ENCODE results near the gene GPRC5C.

GPRC5C gene

DNA sequence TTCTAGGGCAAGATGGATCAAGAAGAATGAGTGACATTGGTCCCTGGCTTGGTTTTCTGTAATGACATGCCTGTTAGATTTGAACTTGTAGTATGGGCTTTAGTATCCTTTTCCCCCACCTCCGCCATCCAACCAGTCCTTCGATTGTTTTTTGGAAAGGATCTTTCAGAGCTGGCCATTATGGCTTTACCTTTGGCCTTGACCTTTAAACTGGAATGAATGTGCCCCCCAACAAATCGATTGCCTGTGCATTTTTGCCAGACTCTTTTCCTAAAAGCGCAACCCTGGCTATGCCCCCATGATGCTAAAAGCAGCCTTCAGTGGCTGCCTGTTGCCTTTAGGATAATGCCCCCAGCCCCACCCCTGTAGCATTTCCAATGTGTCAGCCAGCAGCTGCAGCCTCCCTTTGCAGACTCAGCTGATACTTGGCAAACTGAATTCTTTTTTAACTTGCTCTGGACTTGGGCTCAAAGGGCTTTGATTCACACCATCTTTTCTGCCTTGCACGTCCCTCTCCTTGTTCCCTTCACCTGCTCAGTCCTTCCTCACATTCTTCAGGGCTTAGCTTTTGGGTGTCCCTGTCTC, 4.0 kb downstream of the GPRC5C start:
- no peak for DNase-seq

DNA sequence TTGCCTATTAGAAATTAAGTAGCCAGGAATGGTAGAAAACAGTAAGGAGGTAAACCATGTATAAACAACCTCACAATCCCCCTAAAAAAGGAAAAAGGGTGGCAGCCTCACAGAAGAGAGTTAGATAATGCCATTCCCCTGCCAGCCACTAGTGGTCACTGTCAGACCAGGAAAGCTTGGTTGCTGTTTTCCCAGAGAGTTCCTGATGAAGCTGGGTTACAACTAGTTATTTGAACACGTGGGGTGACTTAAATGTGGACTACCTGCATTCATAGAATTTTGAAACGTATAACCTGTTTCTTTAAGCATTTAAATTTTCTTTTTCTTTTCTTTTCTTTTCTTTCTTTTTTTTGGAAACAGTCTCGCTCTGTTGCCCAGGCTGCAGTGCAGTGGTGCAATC, 5.8 kb downstream of the GPRC5C start:
- no peak for DNase-seq

DNA sequence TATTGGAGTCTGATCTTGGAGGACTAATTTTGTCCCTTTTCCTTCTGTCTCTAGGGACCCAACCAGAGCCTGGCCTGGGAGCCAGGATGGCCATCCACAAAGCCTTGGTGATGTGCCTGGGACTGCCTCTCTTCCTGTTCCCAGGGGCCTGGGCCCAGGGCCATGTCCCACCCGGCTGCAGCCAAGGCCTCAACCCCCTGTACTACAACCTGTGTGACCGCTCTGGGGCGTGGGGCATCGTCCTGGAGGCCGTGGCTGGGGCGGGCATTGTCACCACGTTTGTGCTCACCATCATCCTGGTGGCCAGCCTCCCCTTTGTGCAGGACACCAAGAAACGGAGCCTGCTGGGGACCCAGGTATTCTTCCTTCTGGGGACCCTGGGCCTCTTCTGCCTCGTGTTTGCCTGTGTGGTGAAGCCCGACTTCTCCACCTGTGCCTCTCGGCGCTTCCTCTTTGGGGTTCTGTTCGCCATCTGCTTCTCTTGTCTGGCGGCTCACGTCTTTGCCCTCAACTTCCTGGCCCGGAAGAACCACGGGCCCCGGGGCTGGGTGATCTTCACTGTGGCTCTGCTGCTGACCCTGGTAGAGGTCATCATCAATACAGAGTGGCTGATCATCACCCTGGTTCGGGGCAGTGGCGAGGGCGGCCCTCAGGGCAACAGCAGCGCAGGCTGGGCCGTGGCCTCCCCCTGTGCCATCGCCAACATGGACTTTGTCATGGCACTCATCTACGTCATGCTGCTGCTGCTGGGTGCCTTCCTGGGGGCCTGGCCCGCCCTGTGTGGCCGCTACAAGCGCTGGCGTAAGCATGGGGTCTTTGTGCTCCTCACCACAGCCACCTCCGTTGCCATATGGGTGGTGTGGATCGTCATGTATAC, 8.0 kb downstream of the GPRC5C start:
- no peak for DNase-seq

DNA sequence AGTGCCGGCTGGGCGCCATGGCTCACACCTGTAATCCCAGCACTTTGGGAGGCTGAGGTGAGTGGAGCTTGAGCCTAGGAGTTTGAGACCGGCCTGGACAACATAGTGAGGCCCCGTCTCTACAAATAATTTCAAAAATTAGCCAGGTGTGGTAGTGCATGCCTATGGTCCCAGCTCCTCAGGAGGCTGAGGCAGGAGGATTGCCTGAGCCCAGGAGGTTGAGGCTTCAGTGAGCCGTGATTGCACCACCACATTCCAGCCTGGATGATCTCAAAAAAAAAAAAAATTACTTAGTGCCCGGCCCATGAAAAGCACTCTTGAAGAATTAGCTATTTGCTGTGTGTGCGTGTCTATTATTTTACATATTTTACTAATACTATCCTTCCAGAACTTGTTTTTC, 9.6 kb downstream of the GPRC5C start:
- no peak for DNase-seq

DNA sequence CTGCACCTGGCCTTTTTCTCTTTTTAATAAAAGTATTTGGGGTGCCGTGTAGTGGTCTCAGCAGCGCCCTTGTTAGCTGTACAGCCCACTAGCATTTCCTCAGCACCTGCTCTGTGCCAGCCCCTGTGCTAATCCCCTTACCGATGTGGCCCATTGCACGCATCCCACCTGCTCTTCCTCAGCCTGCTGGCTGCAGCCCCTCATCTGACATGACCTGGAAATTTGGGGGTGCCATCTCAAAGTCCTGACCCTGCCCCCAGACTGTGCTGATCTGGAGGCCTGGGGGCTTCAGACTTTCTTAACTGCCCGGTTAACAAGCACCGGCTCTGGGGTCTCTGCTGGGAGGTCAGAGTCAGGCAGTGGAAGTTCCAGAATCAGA, 10.4 kb downstream of the GPRC5C start:
- DNase-seq = no peak

DNA sequence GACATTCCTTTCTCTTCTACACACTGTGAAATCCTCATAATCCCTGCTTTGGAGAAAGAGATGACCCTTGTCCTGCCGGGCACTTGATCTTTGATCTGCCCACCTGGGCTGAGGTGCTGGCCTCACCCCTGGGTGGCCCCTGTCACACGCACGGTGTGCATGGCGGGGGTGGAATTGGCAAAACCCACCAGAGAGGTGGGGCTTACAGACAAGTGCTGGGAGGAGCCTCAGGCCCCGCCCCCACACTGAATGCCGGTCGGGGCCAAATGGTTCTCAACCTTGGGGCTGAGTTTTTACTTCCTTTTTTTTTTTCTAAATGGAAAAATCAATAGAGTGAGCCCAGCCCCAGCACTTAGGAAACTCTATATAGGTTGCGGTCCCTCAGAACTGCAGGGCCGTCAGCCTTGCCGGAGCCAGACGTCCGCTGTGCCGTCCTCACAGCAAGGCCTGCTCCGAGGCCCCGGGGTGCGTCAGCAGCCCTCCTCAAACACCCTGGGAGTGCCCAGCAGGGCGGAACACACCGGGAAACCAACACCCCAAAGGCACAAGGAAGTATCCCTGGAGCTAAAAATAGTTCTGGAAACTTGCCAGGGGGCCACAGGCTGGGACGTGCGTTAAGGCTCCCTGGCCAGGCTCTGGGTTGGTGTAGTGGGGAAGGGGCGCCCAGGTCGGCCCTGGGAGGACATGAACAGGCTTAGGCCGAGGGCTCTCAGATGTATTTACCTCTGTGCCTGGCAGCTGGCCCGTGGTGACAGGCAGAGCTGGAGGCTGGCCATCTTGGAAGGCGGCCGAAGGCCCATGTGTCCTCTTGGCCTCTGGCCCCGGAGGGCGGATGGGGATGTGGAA, 11.0 kb downstream of the GPRC5C start:
- DNase-seq = no peak

DNA sequence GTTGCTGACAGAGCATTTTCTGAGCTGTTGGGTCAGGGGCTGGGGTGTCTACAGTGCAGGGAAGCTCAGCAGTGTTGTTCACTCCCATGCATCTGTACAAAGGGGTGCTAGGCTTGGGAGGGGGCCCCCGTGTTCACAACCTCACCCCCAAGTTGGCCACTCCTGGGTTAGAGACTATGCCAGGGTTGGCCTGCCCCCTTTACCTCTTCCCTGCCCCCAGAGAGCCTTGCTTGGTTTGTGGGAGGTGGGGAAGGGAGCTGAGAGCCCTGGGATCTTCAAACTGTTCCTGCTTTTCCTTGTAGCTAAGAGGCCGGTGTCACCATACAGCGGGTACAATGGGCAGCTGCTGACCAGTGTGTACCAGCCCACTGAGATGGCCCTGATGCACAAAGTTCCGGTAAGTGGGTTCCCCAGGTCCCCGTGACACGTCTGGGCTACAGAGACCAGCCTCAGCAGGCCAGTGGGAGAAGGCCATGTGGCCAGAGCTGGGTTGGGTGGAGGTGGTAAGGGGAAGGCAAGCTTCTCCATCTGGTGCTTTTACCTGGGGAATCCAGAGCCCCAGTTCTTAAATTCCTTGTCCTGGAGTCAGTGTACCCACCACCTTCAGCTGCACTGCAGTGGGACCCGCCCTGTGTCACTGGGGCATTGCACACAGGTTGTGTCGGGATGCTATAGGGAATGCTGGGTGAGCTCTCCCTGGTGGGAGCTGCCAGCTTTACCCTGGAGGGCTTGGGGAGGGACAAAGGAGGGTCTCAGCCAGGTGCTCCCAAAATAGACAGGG, 11.8 kb downstream of the GPRC5C start:
- no peak for DNase-seq

DNA sequence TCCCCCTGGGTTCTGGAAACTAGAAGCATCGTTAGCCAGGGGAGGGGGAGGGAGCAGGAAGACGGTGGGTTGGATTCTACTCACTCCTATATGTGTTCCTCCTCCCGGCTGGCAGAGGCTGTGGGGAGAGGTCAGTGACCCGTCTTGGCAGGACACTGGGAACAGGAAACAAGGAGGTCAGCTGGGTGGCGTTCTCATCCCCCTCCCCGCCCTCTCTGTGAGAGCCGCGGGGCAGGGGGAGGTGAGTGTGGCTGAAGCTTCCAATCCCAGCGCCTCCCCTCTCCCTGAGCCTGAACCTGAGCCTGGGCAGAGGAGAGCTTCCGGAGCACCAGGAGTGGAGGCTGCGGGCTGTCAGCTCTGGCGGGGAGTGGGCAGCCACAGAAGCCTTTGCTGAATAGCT, 12.5 kb downstream of the GPRC5C start:
- DNase-seq = no peak

DNA sequence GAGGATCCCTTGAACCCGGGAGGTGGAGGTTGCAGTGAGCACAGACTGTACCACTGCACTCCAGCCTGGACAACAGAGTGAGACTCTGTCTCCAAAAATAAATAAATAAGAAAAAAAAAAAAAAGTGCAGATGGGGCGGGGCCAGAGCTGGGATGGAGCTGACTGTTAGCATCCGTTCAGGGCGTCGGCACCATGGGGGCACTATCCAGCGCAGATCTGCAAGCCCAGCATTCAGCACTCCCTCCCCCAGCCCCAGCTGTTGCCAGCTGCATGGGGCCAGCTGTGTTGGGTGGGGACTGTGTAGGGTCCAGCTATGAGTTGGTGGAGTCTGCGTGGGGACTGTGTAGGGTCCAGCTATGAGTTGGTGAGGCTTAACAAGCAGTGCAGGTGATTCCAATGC, 13.3 kb downstream of the GPRC5C start:
- no peak for DNase-seq

DNA sequence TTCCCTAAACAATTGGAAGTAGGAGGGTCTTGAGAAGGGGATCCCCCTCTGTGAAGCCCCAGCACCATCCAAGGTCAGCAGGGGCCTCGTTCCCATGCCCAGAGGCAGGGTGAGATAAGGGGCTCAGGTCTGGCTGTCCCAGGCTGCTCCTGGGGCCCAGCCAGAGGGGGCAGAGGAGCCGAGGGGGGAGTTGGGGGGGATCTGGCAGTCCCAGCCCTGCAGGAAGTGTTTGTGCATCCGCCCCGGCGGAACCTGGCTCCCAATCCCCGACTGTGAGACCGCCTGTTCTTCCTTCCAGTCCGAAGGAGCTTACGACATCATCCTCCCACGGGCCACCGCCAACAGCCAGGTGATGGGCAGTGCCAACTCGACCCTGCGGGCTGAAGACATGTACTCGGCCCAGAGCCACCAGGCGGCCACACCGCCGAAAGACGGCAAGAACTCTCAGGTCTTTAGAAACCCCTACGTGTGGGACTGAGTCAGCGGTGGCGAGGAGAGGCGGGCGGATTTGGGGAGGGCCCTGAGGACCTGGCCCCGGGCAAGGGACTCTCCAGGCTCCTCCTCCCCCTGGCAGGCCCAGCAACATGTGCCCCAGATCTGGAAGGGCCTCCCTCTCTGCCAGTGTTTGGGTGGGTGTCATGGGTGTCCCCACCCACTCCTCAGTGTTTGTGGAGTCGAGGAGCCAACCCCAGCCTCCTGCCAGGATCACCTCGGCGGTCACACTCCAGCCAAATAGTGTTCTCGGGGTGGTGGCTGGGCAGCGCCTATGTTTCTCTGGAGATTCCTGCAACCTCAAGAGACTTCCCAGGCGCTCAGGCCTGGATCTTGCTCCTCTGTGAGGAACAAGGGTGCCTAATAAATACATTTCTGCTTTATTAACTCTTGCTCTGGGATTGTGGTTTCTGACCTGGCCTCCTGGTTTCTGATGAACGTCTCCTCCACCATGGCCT, 14.9 kb downstream of the GPRC5C start:
- DNase-seq = no peak

DNA sequence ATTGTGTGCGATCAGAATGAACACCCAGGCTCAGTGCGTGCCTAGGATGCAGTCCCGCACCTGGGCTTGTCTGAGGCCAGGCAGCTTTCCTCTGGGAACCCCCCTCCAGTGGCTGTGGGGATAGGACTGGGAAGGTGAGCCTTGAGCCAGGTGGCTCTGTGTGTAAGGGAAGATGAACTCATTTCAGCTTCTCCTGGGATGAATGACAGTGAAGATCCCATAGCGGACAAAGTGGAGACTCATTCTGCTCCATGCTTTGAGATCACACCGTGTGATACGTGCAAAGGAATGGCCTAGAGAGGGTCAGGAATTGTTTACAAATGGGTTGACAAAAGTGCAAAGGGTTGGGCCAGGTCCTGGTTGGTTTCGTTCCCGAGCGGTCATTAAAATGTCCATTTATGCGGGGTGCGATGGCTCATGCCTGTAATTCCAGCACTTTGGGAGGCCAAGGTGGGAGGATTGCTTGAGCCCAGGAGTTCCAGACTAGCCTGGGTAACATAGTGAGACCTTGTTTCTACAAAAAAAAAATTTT, 15.8 kb downstream of the GPRC5C start:
- no peak for DNase-seq

DNA sequence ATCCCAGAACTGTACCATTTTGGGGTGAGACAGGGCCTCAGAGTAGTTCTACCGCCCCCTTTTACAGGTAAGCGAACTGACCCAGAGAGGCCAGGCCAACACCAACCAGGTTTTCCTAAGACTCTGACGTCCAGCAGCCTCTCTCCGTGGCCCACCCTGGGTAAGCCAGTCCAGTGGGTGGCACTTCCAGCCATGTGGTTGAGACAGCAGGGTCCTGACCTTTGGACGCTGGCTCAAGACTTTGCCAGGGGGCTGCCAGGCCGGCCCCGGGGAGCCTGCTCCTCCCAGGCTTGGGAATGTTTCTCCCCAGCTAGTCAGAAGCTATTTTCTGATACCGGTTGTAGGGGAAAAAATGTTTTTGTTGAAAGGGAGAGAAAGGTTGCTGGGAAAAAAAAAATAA, 16.9 kb downstream of the GPRC5C start:
- no peak for DNase-seq

DNA sequence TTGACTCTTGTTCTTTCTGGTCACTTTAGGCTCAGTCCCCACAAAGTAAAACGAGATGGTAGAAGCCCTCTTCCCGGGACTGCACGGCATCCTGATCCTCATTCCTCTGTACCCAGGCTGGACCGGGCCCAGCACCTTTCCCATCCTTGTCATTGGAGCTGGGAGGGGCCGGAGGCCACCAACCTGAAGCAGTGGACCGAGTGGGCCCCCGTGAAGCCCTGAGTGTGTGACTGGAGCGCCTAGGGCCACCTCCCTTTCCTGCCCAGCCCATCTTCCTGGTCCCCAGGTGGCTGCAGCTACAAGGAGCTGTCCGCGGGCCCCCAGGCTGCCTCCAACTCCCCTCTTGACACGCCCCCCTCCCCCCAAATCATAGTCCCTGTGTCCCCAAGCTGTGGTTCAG, 17.4 kb downstream of the GPRC5C start:
- no peak for DNase-seq

DNA sequence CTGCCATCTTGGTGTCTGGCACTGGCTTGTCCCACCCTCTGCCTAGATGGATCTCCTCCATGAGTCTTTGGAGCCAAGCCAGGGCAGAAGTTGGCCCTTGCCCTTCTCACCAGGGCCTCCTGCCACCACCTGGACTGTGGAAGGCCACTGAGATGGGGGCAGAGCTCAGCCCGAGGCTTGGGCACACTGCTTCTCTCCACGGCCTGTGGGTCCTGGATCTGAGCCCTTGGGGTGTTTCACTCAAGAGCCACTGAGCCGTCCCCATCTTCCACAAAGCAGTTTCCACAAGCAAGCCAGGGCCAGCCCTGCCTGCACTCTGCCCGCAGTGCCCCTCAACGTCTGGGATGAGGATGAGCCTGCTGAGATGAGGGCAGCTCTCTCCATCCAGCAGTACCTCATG, 17.9 kb downstream of the GPRC5C start:
- DNase-seq = no peak

DNA sequence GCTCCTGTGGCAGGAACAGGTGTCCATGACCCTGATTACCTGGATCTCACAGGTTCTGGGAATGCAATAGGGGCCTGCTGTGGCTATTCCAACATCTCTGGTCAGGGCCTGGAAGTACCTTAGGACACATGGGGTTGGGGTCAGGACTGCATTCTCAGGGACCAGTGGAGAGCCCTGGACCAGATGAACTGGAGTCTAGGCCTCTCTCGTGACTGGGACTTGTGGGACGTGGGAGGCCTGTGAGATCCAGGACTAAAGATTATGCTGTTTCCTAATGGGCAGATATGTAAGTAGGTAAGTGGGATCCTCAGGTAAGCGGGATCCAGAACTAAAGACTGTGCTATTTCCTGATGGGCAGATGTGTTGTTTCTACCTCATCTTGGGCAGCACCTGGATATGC, 18.3 kb downstream of the GPRC5C start:
- no peak for DNase-seq

DNA sequence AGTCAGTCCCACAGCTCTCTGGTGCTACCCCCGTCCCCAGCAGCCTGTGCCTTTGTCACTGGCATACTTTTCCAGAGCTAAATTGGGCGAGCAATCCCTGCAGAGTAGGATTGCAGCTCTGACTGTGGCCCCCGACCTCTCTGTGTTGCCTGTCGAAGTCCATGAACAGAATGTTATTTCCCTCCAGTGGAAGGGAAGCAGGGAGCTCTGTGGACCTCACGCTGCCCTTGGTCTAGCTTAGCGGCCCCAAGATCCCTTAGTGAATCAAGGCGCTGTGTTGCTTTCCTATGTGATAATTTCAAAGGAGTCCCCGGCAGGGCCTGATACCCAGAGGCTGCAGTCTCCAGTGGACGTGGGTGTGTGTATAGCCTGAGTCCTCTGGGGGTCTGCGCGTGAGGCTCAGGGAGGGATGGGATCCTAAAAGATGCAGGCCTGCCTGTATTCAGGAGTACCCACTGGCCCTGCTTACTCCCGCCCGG, 19.1 kb downstream of the GPRC5C start:
- DNase-seq = no peak

DNA sequence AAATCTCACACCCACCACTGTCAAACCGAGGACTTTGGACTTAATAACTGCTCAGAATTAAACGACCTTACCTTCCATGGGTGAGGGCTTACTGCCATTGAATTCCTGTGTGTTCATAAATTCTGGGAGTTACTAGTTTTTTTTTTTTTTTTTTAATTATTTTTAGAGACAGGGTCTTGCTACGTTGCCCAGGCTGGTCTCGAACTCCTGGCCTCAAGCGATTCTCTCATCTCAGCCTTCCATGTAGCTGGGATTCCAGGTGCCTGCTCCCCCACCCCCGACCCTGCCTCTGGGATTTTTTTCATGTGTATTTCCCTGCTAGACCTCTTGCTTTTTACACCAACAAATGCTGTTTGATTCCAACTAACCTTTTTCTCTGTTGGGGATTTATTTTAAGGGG, 19.7 kb downstream of the GPRC5C start:
- no peak for DNase-seq

DNA sequence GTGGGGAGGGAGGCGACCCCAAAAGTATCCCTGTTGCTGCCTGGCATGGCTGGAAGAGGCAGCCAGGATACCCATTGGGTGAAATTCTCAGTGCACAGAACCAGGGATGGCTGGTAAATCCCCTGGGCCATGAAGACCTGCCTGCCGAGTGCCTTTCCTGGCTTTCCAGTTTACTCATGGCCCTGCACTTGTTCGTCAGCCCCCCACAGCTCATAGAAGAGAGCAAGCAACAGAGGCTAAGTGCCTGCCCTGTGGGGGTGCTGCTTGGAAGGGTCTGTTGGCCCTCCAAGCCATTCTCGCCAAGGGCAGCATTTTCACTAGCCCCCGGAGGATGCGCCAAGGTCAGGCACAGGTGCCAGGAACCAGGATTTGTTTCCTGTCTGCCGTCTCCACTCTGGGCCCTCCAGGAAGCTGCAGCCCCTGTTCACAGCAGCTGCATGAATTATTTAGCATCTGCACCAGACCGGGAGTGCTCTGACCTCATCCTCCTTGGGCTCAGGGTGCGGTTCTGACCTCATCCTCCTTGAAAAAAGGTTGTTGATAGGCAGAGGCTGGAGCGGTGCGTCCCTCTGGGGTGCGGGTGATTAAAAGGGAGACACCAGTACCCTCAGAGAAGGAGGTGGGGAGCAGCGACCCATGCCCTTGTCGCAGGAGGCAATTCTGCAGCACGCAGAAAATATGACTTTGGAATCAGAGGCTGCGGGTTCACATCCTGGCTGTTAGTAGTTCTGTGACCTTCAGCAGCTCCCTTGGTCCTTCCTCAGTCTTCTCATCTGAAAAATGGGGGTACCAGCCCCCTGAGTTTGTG, 20.3 kb downstream of the GPRC5C start:
- DNase-seq = no peak

DNA sequence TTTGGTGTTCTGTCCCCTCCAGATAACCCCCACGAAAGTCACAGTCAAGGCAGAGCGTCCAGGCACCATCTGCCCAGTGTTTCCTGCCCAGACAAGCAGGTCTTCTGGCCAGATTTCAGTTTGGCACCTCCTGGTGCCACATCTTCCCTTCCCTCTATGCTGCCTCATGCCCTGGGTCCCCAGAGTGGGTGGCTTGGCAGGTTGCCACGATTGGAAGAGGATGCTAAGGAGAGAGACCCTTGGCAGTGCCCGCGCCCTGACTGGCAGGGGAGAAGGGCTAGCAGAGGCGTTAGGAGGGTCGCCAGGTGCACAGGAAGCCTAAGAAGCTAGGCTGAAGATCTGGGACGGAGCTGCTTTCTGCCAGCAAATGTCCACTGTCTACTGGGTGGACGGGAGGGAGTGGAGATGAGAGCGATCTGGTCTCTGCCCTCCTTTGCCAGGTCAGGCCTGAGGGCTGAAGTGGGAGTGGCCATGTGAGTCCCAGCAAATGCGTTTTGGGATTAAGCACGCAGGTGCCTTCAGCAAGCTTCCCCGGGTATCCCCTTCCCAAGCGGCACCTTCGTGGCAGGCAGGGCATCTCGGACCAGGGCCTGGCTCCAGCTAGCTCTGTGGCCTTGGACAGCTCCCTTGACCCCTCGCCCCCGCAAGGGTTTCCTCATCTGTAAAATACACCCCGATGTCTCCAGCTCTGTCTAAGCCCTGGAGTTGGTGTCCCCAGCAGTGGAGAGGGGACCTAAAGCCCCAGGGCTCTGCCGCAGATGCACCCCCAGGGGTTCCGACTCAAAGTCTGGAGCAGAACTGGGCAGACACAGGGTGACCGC, 21.2 kb downstream of the GPRC5C start:
- DNase-seq = no peak
